GM12801 (cell line): ENCODE measurements around the gene RNF38.

Experiments
- CTCF ChIP-seq: IDR thresholded peaks from one replicate; pipeline ENCODE4 v1.5.1; 2011; ENCODE audit warnings: control low read depth; ENCODE audit not compliant: insufficient read length; ENCODE audit errors: extremely low read depth

Gene RNF38

GRCh38 chr9:36438536-36439236 lies 38.6 kb upstream of the RNF38 start:
- TF ChIP-seq CTCF = no peak

- no peak for TF ChIP-seq CTCF
Measured at GRCh38 chr9:36437790-36438189, 37.7 kb upstream of the RNF38 start.

GRCh38 chr9:36436909-36437308 lies 36.8 kb upstream of the RNF38 start:
- no peak for TF ChIP-seq CTCF

GRCh38 chr9:36433386-36433785 lies 33.3 kb upstream of the RNF38 start:
- TF ChIP-seq CTCF = no peak

GRCh38 chr9:36431078-36431477 lies 31.0 kb upstream of the RNF38 start:
- no peak for TF ChIP-seq CTCF

- TF ChIP-seq CTCF = no peak
Measured at GRCh38 chr9:36426945-36427344, 26.9 kb upstream of the RNF38 start.

GRCh38 chr9:36426348-36426747 lies 26.3 kb upstream of the RNF38 start:
- TF ChIP-seq CTCF = no peak
